Erythroblast (primary cell): ENCODE data around the gene SPATA9.

Experiments
- GATA1 ChIP-seq: IDR thresholded peaks from 2 replicates; pipeline ENCODE4 v1.6.1; 2011; ENCODE audit warnings: low read depth, mild to moderate bottlenecking, control low read depth, low read length, moderate library complexity
- POLR2A ChIP-seq: IDR thresholded peaks from 2 replicates; pipeline ENCODE4 v1.6.1; 2011; ENCODE audit warnings: mild to moderate bottlenecking, low read length

- TF ChIP-seq POLR2A (no peak), GATA1 (no peak)
Observed at GRCh38 chr5:95621839-95622629, 60.8 kb downstream of the SPATA9 start.
